ENCODE measurements around the gene VRK3.

- TF ChIP-seq EZH2 (IDR thresholded peaks at IDR 0.05; ENCODE audit: borderline replicate concordance, insufficient read depth, low read length, poor library complexity, severe bottlenecking) (no peak), CTCF (IDR thresholded peaks at IDR 0.05; ENCODE audit: poor library complexity, severe bottlenecking) (no peak), POLR2AphosphoS5 (IDR thresholded peaks at IDR 0.05) (no peak), REST (IDR thresholded peaks at IDR 0.05; ENCODE audit: borderline replicate concordance) (no peak), RAD21 (conservative IDR thresholded peaks at IDR 0.05) (no peak), TAF1 (IDR thresholded peaks at IDR 0.05; ENCODE audit: low read depth) (no peak)
Observed at GRCh38 chr19:50008532-50008931, 16.6 kb downstream of the VRK3 start.

Measured in neural cell (in vitro differentiated cells).